Esophagus muscularis mucosa (tissue), 4 donors: ENCODE results near the gene PLIN3.

Experiments used
- EP300 ChIP-seq: sonication (generic); formaldehyde crosslinking; IDR thresholded peaks from one replicate; pipeline ENCODE4 v1.6.1; 2017; ENCODE audit warnings: antibody characterized with exemption
- POLR2A ChIP-seq: fragments of 450-650 bp; IDR thresholded peaks from one replicate; pipeline ENCODE4 v1.6.1; 2017; ENCODE audit warnings: antibody characterized with exemption, moderate library complexity, mild to moderate bottlenecking, low read depth
- TF ChIP-seq, protein P1 (sequence below), 3 experiments: fragments of 200-600 bp in 2 of 3; fragments of 450-650 bp in 1 of 3; sonication (generic) in 2 of 3; IDR thresholded peaks; one replicate each; pipeline ENCODE4 v1.5.1; 2017 to 2019; ENCODE audit warnings: antibody characterized with exemption in 3 of 3, mild to moderate bottlenecking in 2 of 3, moderate library complexity in 1 of 3

DNA sequence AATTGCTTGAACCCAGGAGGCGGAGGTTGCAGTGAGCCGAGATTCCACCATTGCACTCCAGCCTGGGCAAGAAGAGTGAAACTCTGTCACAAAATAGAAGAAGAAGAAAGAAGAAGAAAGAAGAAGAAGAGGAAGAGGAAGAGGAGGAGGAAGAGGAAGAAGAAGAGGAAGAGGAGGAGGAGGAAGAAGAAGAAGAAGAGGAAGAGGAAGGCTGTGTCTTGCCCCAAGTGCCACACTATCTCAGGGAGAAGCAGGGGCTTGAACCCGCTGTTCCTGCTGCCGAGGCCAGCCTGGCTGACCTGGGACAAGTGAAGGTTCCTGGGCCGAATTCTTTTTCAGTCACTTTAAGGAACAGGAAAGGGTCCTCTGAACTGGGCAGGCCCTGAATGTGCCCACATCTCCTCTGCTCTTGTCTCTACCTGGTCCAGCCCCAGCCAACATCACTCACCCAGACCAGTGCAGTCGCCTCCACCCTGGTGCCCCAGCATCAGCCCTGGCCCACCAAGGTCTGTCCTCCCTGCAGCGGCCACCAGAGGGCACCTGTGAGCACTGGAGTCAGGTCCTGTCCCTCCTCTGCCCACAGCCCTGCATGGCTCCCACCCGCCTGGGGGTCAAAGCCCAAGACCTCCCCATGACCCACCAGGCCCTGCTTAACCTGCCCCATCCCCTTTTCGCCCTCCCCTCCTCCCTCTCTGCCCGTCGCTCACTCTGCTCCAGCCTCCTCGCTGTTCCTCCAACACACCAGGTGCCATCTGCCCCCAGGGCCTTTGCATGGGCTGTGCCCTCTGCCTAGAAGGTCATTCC is 55.9 kb downstream of the PLIN3 start:
- no peak for TF ChIP-seq POLR2A
- TF ChIP-seq, protein P1, sequence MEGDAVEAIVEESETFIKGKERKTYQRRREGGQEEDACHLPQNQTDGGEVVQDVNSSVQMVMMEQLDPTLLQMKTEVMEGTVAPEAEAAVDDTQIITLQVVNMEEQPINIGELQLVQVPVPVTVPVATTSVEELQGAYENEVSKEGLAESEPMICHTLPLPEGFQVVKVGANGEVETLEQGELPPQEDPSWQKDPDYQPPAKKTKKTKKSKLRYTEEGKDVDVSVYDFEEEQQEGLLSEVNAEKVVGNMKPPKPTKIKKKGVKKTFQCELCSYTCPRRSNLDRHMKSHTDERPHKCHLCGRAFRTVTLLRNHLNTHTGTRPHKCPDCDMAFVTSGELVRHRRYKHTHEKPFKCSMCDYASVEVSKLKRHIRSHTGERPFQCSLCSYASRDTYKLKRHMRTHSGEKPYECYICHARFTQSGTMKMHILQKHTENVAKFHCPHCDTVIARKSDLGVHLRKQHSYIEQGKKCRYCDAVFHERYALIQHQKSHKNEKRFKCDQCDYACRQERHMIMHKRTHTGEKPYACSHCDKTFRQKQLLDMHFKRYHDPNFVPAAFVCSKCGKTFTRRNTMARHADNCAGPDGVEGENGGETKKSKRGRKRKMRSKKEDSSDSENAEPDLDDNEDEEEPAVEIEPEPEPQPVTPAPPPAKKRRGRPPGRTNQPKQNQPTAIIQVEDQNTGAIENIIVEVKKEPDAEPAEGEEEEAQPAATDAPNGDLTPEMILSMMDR (IDR thresholded peaks at IDR 0.05), result peak; percentile 83 to 95 (median 86)
- no peak for TF ChIP-seq EP300
